T-helper 9 cell (primary cell): ENCODE results near the gene FYB1.
"Not testable (repeated sequence)": the region's sequence is repeated elsewhere in the genome, so short reads cannot be mapped to it uniquely, and the experiment has no call there.

Experiments used
- DNase-seq: peaks from one replicate; pipeline ENCODE4 v3.0.0-alpha.2; 2020

FYB1 gene

GRCh38 chr5:39226558-39226957 is 7.2 kb upstream of the FYB1 start:
- no peak for DNase-seq

- DNase-seq: no peak
Observed at GRCh38 chr5:39226100-39226451, 6.7 kb upstream of the FYB1 start.

GRCh38 chr5:39225405-39226099 is 6.2 kb upstream of the FYB1 start:
- DNase-seq: no peak

GRCh38 chr5:39224196-39224761 is 4.9 kb upstream of the FYB1 start:
- DNase-seq: no peak

- DNase-seq: no peak
Observed at GRCh38 chr5:39223565-39224156, 4.3 kb upstream of the FYB1 start.

GRCh38 chr5:39221671-39222070 is 2.3 kb upstream of the FYB1 start:
- not testable (repeated sequence) for DNase-seq

GRCh38 chr5:39220280-39221030 is 1.1 kb upstream of the FYB1 start:
- DNase-seq: no peak

GRCh38 chr5:39218482-39219402 is 621 bp downstream of the FYB1 start:
- DNase-seq: no peak

- peak; percentile 62 for DNase-seq
Observed at GRCh38 chr5:39217365-39218281, 1.7 kb downstream of the FYB1 start.

GRCh38 chr5:39216631-39217030 is 2.7 kb downstream of the FYB1 start:
- DNase-seq: no peak

GRCh38 chr5:39215857-39216256 is 3.5 kb downstream of the FYB1 start:
- no peak for DNase-seq

- peak; percentile 54 for DNase-seq
Observed at GRCh38 chr5:39214912-39215709, 4.3 kb downstream of the FYB1 start.

- no peak for DNase-seq
Observed at GRCh38 chr5:39213447-39214207, 5.7 kb downstream of the FYB1 start.

GRCh38 chr5:39211773-39212172 is 7.6 kb downstream of the FYB1 start:
- DNase-seq: no peak

- DNase-seq: peak; percentile 68
Observed at GRCh38 chr5:39209924-39210323, 9.4 kb downstream of the FYB1 start.

GRCh38 chr5:39208471-39208870 is 10.9 kb downstream of the FYB1 start:
- no peak for DNase-seq

- DNase-seq: no peak
Observed at GRCh38 chr5:39207345-39208045, 11.9 kb downstream of the FYB1 start.

GRCh38 chr5:39206630-39207321 is 12.6 kb downstream of the FYB1 start:
- DNase-seq: no peak

- DNase-seq: no peak
Observed at GRCh38 chr5:39205550-39205949, 13.8 kb downstream of the FYB1 start.
